Measurements from ENCODE around the gene KIRREL3.

The KIRREL3 gene

DNA sequence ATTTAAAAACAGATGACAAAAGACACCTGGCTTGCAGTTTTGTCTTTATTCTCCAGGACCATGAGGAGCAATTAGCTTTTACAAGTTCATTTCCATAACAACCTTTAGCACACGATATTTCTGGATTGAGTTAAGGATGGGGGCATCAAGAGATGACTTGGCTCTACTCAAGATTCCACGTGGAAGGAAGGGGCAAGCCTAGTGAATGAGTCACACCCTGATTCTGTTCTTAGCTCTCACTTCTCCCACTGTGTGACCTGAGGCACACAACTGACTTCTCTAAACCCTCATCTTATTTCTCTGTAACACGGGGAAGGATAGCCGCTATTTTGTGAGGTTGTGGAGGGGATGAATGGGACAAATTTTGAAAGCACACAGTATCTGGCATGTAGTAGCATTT, 185.5 kb downstream of the KIRREL3 start:
- H2AFZ ChIP-seq (ENCODE audit: low read depth, low read length) = no peak overlapping the region
- H3K9ac ChIP-seq (ENCODE audit: low read length) = no peak overlapping the region
- H3K79me2 ChIP-seq (ENCODE audit: low read length) = no peaks in the 10 kb centered on the region
- H3K4me2 ChIP-seq (ENCODE audit: low read length) = no peak overlapping the region
- no peak overlapping the region for H3K4me3 ChIP-seq (ENCODE audit: low read length)
- TF ChIP-seq, protein P1, sequence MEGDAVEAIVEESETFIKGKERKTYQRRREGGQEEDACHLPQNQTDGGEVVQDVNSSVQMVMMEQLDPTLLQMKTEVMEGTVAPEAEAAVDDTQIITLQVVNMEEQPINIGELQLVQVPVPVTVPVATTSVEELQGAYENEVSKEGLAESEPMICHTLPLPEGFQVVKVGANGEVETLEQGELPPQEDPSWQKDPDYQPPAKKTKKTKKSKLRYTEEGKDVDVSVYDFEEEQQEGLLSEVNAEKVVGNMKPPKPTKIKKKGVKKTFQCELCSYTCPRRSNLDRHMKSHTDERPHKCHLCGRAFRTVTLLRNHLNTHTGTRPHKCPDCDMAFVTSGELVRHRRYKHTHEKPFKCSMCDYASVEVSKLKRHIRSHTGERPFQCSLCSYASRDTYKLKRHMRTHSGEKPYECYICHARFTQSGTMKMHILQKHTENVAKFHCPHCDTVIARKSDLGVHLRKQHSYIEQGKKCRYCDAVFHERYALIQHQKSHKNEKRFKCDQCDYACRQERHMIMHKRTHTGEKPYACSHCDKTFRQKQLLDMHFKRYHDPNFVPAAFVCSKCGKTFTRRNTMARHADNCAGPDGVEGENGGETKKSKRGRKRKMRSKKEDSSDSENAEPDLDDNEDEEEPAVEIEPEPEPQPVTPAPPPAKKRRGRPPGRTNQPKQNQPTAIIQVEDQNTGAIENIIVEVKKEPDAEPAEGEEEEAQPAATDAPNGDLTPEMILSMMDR (IDR thresholded peaks at IDR 0.05; ENCODE audit: low read depth, low read length) = no peak
- H3K36me3 ChIP-seq (replicated peaks; ENCODE audit: low read depth, low read length) = no peaks in the 10 kb centered on the region
- H3K27me3 ChIP-seq (ENCODE audit: low read depth, low read length) = no peaks in the 10 kb centered on the region
- no peaks in the 10 kb centered on the region for H3K4me1 ChIP-seq (ENCODE audit: low read length)
- H3K9me3 ChIP-seq (ENCODE audit: insufficient read depth, low read length) = no peaks in the 10 kb centered on the region
- H3K27ac ChIP-seq (ENCODE audit: low read length) = no peak overlapping the region
- H4K20me1 ChIP-seq (ENCODE audit: insufficient read depth, low read length) = no peaks in the 10 kb centered on the region

DNA sequence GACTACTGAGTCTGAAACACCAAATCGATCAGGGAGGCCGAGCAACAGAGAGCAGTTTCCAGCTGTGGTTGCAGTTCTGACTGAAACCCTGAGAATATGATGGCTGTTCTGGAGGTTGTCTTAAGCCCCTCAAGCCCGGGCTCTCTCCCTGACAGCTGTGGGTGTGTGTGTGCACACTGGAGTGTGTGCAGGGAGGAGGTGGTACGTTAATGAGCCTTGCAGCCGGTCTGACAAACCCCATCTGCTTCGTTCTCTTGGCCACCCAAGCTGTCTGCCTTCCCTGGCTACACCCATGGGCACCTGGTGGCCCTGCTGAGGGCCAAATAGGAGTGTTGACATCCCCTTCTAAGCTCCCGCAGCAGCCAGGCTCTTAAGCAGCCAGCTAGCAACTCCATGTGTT, 189.8 kb downstream of the KIRREL3 start:
- TF ChIP-seq, protein P1 (IDR thresholded peaks at IDR 0.05; ENCODE audit: low read depth, low read length) = no peak
- Histone ChIP-seq H2AFZ (ENCODE audit: low read depth, low read length) (no peak overlapping the region), H3K79me2 (ENCODE audit: low read length) (no peaks in the 10 kb centered on the region), H3K36me3 (replicated peaks; ENCODE audit: low read depth, low read length) (no peaks in the 10 kb centered on the region), H3K27me3 (ENCODE audit: low read depth, low read length) (peaks cover 5% of the 10 kb centered on the region; the same call in 1 of the 2 replicates), H3K4me2 (ENCODE audit: low read length) (no peak overlapping the region), H3K4me3 (ENCODE audit: low read length) (no peak overlapping the region), H3K27ac (ENCODE audit: low read length) (no peak overlapping the region), H3K9ac (ENCODE audit: low read length) (no peak overlapping the region), H3K9me3 (ENCODE audit: insufficient read depth, low read length) (no peaks in the 10 kb centered on the region), H4K20me1 (ENCODE audit: insufficient read depth, low read length) (no peaks in the 10 kb centered on the region), H3K4me1 (ENCODE audit: low read length) (no peaks in the 10 kb centered on the region)

DNA sequence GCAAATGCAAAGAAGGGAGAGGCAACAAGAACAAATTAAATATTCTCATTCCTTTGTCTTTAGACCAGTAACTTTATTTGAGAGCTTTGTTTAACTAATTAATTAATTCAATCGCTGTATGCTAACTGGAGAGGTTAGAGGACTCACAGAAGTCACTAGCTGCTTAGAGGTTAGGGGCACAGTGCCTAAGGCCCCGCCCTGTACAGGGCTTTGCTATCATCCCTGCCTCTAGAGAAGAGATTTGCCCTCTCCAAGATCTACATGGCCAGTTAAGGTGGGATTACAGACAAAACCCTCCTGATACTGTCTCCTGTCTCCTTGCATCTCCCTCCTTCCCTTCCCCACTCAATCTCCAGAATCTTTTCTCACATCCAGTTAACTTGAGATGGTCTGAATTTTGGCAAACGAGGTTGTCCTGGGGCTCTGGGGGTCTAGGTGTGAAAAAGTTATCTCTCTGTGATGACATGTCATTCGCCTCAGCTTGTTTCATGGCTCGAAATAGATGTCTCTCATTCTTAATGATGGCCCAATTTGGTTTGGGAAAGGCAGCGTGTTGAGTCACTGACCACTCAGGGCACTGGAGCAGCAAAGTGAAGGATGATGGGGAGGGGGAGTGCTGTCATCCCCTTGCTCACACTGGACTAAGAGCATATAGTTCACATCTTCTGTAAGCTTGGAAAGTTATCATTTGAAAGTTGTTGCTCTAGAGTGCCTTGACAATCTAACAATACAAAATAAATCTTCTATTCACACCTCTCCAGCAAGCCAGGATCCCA, 190.9 kb downstream of the KIRREL3 start:
- no peak for TF ChIP-seq EZH2phosphoT487 (IDR thresholded peaks at IDR 0.05; ENCODE audit: low read depth)
- TF ChIP-seq, protein P1 (IDR thresholded peaks at IDR 0.05; ENCODE audit: low read depth, low read length) = no peak
- Histone ChIP-seq H3K4me1 (ENCODE audit: low read length) (no peaks in the 10 kb centered on the region), H3K79me2 (ENCODE audit: low read length) (no peaks in the 10 kb centered on the region), H3K4me3 (ENCODE audit: low read length) (no peak overlapping the region), H3K36me3 (replicated peaks; ENCODE audit: low read depth, low read length) (no peaks in the 10 kb centered on the region), H3K27ac (ENCODE audit: low read length) (no peak overlapping the region), H3K9me3 (ENCODE audit: insufficient read depth, low read length) (no peaks in the 10 kb centered on the region), H3K4me2 (ENCODE audit: low read length) (no peak overlapping the region), H3K9ac (ENCODE audit: low read length) (no peak overlapping the region), H4K20me1 (ENCODE audit: insufficient read depth, low read length) (no peaks in the 10 kb centered on the region), H3K27me3 (ENCODE audit: low read depth, low read length) (peaks cover 7% of the 10 kb centered on the region; the same call in 1 of the 2 replicates), H2AFZ (ENCODE audit: low read depth, low read length) (no peak overlapping the region)

DNA sequence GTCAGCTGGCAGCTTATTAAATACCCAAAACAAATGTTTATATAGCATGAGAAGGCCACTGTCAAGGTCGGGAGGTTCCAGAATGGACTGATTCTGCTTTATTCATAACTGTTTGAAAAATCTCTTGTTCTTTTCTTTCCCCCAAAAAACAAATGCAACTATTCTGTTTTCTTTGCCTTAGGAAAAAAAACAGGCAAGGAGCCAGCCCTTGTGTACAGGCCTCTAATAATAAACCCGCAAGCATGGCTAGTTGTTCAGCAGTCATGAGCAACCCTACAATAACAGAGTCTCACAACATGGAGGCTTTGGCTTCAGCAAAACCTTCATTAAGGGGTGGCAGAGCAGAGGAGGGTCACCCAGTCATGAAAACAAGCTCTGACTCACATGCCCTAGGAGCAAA, 191.7 kb downstream of the KIRREL3 start:
- Histone ChIP-seq H2AFZ (ENCODE audit: low read depth, low read length) (no peak overlapping the region), H4K20me1 (ENCODE audit: insufficient read depth, low read length) (no peaks in the 10 kb centered on the region), H3K27me3 (ENCODE audit: low read depth, low read length) (peaks cover 12% of the 10 kb centered on the region; the same call in 1 of the 2 replicates), H3K79me2 (ENCODE audit: low read length) (no peaks in the 10 kb centered on the region), H3K4me1 (ENCODE audit: low read length) (no peaks in the 10 kb centered on the region), H3K27ac (ENCODE audit: low read length) (no peak overlapping the region), H3K9me3 (ENCODE audit: insufficient read depth, low read length) (no peaks in the 10 kb centered on the region), H3K4me3 (ENCODE audit: low read length) (no peak overlapping the region), H3K4me2 (ENCODE audit: low read length) (no peak overlapping the region), H3K9ac (ENCODE audit: low read length) (no peak overlapping the region), H3K36me3 (replicated peaks; ENCODE audit: low read depth, low read length) (no peaks in the 10 kb centered on the region)
- no peak for TF ChIP-seq EZH2phosphoT487 (IDR thresholded peaks at IDR 0.05; ENCODE audit: low read depth)
- TF ChIP-seq, protein P1 (IDR thresholded peaks at IDR 0.05; ENCODE audit: low read depth, low read length) = no peak
